Activated CD8-positive, alpha-beta T cell treated with anti-CD3 and anti-CD28 coated beads for 36 hours (primary cell): ENCODE results near the gene NETO2. TPM values are rescaled to one million over a fixed set of nuclear protein-coding genes. Genes with fewer than 3 reads are reported as not detected.
"Not testable (repeated sequence)": the region's sequence is repeated elsewhere in the genome, so short reads cannot be mapped to it uniquely, and the experiment has no call there.

Source experiments
- ATAC-seq: fragments of 200-7000 bp; cut with Tn5 transposase; one replicate; pipeline ENCODE4 v1.10.0; 2021; ENCODE audit warnings: mild to moderate bottlenecking, moderate library complexity
- CTCF ChIA-PET: fragments of 350-600 bp; sonication (Branson Sonifier 250); formaldehyde crosslinking; loops from one replicate; lab custom pipeline; 2021; ENCODE audit warnings: antibody characterized with exemption; lab: Charles Lee
- POLR2A ChIA-PET: fragments of 350-600 bp; sonication (Branson Sonifier 250); formaldehyde crosslinking; loops from one replicate; lab custom pipeline; 2021; ENCODE audit warnings: antibody characterized with exemption; lab: Charles Lee
- DNase-seq: peaks from one replicate; pipeline ENCODE4 v3.0.0-alpha.2; 2020
- H3K27ac Mint-ChIP-seq: one replicate; pipeline ENCODE4 v1.8.0; 2021; ENCODE audit warnings: mild to moderate bottlenecking, mixed read lengths
- H3K27me3 Mint-ChIP-seq: one replicate; pipeline ENCODE4 v1.8.0; 2021; ENCODE audit warnings: mixed read lengths
- H3K36me3 Mint-ChIP-seq: one replicate; pipeline ENCODE4 v1.8.0; 2021; ENCODE audit warnings: low read depth, mixed read lengths
- H3K4me1 Mint-ChIP-seq: one replicate; pipeline ENCODE4 v1.8.0; 2021; ENCODE audit warnings: low read depth, mixed read lengths
- H3K4me3 Mint-ChIP-seq: one replicate; pipeline ENCODE4 v1.8.0; 2021; ENCODE audit warnings: mild to moderate bottlenecking, moderate library complexity, mixed read lengths
- H3K9me3 Mint-ChIP-seq: one replicate; pipeline ENCODE4 v1.8.0; 2021; ENCODE audit warnings: mixed read lengths
- intact Hi-C: fragments of 100-400 bp; cut with micrococcal nuclease; formaldehyde crosslinking; loops from one replicate; pipeline ENCODE4 v1.10.0; 2022
- total RNA-seq, 2 experiments: library from RNA; stranded (reverse); gene quantifications; one replicate each; pipeline ENCODE4 v1.2.3, GENCODE V29; 2021
- TF ChIP-seq, protein P1 (sequence below): fragments of 200-600 bp; IDR thresholded peaks from one replicate; pipeline ENCODE4 v1.8.0; 2022; ENCODE audit warnings: antibody characterized with exemption, mild to moderate bottlenecking

Gene NETO2
- total RNA-seq, 2 experiments from 2014 or later, result 2.8 to 3.1 TPM

DNA sequence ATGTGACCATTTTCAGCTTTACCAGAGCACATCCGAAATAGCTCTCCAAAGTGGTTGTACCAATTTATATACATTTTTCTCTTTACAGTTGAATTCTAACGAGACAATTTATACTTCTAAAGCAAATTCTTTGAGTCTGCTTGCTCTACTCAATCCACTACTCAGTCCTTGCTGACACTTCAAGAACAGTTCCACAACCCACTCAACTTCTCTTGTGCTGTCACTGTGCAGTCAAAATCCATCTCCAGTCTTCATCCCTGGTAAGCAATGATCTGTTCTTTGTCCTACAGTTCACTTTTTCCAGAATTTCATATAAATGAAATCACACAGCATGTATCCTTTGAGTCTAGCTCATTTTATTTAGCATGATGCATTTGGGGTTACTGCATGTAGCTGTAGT lies 30.6 kb downstream of the NETO2 start:
- H3K27ac Mint-ChIP-seq, result no peak overlapping the region
- no peaks in the 10 kb centered on the region for H3K9me3 Mint-ChIP-seq
- ChIA-PET POLR2A (interaction anchor here (1.0 kb wide), 1 partner anchor 31 kb away, joined by 3 read pairs; the partner anchor contains the start of gene NETO2), CTCF (interaction anchor here (1.2 to 2.1 kb wide), 2 partner anchors 29 to 75 kb away, joined by 12 to 13 read pairs; no protein-coding TSS in a partner anchor)
- DNase-seq (no peak), ATAC-seq (no peak)
- no peaks in the 10 kb centered on the region for H3K27me3 Mint-ChIP-seq
- peaks cover 2% of the 10 kb centered on the region for H3K36me3 Mint-ChIP-seq
- H3K4me3 Mint-ChIP-seq, result no peak overlapping the region
- peaks cover 13% of the 10 kb centered on the region for H3K4me1 Mint-ChIP-seq
- TF ChIP-seq, protein P1, sequence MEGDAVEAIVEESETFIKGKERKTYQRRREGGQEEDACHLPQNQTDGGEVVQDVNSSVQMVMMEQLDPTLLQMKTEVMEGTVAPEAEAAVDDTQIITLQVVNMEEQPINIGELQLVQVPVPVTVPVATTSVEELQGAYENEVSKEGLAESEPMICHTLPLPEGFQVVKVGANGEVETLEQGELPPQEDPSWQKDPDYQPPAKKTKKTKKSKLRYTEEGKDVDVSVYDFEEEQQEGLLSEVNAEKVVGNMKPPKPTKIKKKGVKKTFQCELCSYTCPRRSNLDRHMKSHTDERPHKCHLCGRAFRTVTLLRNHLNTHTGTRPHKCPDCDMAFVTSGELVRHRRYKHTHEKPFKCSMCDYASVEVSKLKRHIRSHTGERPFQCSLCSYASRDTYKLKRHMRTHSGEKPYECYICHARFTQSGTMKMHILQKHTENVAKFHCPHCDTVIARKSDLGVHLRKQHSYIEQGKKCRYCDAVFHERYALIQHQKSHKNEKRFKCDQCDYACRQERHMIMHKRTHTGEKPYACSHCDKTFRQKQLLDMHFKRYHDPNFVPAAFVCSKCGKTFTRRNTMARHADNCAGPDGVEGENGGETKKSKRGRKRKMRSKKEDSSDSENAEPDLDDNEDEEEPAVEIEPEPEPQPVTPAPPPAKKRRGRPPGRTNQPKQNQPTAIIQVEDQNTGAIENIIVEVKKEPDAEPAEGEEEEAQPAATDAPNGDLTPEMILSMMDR, result no peak
- intact Hi-C loops, result no loop called here

GRCh38 chr16:47110939-47111338 lies 32.8 kb downstream of the NETO2 start:
- DNase-seq (no peak), ATAC-seq (no peak)
- Mint-ChIP-seq H3K27ac (no peak overlapping the region), H3K9me3 (no peaks in the 10 kb centered on the region), H3K27me3 (no peaks in the 10 kb centered on the region), H3K4me3 (no peak overlapping the region), H3K36me3 (peaks cover 6% of the 10 kb centered on the region), H3K4me1 (peaks cover 13% of the 10 kb centered on the region)
- TF ChIP-seq, protein P1, result no peak
- ChIA-PET POLR2A (no interaction called here), CTCF (interaction anchor here (0.7 to 2.7 kb wide), 6 partner anchors 31 to 1054 kb away, joined by 3 to 11 read pairs (median 4); no protein-coding TSS in a partner anchor)
- intact Hi-C loops, result no loop called here

- Mint-ChIP-seq H3K27me3 (no peaks in the 10 kb centered on the region), H3K4me1 (peaks cover 5% of the 10 kb centered on the region), H3K36me3 (peaks cover 5% of the 10 kb centered on the region), H3K4me3 (no peak overlapping the region), H3K27ac (no peak overlapping the region), H3K9me3 (no peaks in the 10 kb centered on the region)
- ChIA-PET CTCF (interaction anchor here (2.7 kb wide), 1 partner anchor 32 kb away, joined by 11 read pairs; no protein-coding TSS in a partner anchor), POLR2A (no interaction called here)
- intact Hi-C loops, result no loop called here
- DNase-seq (no peak), ATAC-seq (no peak)
- TF ChIP-seq, protein P1, result no peak
These were observed 34.4 kb downstream of the NETO2 start for GRCh38 chr16:47109361-47109760.

- POLR2A ChIA-PET, ATAC-seq, H3K27ac Mint-ChIP-seq, DNase-seq, CTCF ChIA-PET, H3K4me1 Mint-ChIP-seq, intact Hi-C loops, H3K4me3 Mint-ChIP-seq, H3K9me3 Mint-ChIP-seq, H3K27me3 Mint-ChIP-seq: not testable (repeated sequence)
- H3K36me3 Mint-ChIP-seq, result peaks cover 14% of the 10 kb centered on the region
These were observed 40.8 kb downstream of the NETO2 start for GRCh38 chr16:47102921-47103320.

DNA sequence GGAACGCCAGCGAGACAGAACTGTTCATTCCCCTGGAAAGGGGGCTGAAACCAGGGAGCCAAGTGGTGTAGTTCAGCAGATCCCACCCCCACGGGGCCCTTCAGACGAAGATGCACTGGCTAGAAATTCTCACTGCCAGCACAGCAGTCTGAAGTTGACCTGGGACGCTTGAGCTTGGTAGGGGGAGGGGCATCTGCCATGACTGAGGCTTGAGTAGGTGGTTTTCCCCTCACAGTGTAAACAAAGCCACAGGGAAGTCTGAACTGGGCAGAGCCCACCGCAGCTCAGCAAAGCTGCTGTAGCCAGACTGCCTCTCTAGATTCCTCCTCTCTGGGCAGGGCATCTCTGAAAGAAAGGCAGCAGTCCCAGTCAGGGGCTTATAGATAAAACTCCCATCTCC lies 46.6 kb downstream of the NETO2 start:
- H3K4me1 Mint-ChIP-seq, ATAC-seq, H3K27me3 Mint-ChIP-seq, H3K9me3 Mint-ChIP-seq, H3K27ac Mint-ChIP-seq, H3K4me3 Mint-ChIP-seq, H3K36me3 Mint-ChIP-seq, intact Hi-C loops, DNase-seq: not testable (repeated sequence)
- CTCF ChIA-PET, result interaction anchor here (1.0 kb wide), 1 partner anchor 59 kb away, joined by 3 read pairs; no protein-coding TSS in a partner anchor
- POLR2A ChIA-PET, result interaction anchor here (0.6 kb wide), 1 partner anchor 23 kb away, joined by 3 read pairs; no protein-coding TSS in a partner anchor

DNA sequence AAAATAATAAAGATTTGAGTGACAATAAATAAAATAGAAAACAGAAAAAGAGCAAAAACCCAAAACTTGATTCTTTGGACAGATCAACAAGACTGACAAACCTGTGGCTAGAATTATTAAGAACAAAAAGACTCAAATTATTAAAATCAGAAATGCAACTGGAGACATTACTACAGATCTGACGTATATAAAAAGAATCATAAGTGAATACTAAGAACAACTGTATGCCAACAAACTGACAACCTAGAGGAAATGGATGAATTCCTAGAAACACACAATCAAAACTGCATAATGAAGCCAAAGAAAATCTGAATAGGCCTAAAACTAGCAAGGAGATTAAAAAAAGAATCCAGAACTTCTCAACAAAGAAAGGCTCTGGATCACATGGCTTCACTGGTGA lies 47.4 kb downstream of the NETO2 start:
- ATAC-seq, result no peak
- ChIA-PET CTCF (interaction anchor here (1.0 kb wide), 1 partner anchor 58 kb away, joined by 3 read pairs; no protein-coding TSS in a partner anchor), POLR2A (no interaction called here)
- Mint-ChIP-seq H3K27me3 (peaks cover 8% of the 10 kb centered on the region), H3K4me1 (peaks cover 4% of the 10 kb centered on the region), H3K36me3 (no peaks in the 10 kb centered on the region), H3K9me3 (no peaks in the 10 kb centered on the region), H3K4me3 (no peak overlapping the region), H3K27ac (no peak overlapping the region)
- DNase-seq, result no peak
- intact Hi-C loops, result no loop called here
- TF ChIP-seq, protein P1, result no peak
